Stimulated activated CD8-positive, alpha-beta memory T cell treated with anti-CD3 and anti-CD28 coated beads, Interleukin-7, amount 100 ng/mL, for 48 hours (primary cell): ENCODE measurements around the gene C17orf100.
"Not testable (repeated sequence)": the region's sequence is repeated elsewhere in the genome, so short reads cannot be mapped to it uniquely, and the experiment has no call there.

Source experiments
- DNase-seq, 2 donors: peaks; one replicate each; pipeline ENCODE4 v3.0.0-alpha.2; 2020; ENCODE audit warnings: low read depth in 1 of 2; ENCODE audit errors: extremely low read depth in 1 of 2

Gene C17orf100

DNA sequence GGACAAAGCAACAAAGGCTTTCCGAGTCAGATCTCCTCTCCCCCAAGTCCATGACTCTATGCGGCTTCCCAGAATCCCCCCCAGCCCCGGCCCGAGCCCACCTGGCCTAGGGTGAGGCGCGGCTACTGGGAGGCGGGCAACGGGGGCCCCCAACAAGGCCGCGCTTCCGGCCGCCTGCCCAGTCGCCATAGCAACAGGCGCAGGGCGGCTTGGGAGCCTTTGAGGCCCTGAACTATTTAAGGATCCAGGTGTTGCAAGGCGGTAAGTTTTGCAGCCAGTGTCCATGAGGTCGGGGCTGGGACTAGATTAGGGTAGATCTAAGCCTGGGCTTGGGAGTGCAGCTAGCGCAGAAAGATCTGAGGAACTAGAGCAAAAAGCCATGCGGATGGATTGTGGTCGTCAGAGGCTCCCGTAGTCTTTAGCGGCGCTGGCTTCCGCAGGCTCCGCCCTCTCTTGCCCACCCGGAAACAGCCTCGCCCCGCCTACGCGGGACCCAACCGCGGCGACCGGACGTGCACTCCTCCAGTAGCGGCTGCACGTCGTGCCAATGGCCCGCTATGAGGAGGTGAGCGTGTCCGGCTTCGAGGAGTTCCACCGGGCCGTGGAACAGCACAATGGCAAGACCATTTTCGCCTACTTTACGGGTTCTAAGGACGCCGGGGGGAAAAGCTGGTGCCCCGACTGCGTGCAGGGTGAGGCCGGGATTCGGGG, 10.9 kb upstream of the C17orf100 start, which contains the start of the genes KIAA0753 and TXNDC17:
TSS of gene KIAA0753 (minus strand) at position 176 of the 711 bp plus-strand sequence. CDS start 5,608 bp downstream, outside the sequence.
TSS of gene TXNDC17 (plus strand) at position 525 of the 711 bp plus-strand sequence. CDS start at position 548, 23 bp downstream.
- DNase-seq, result peak; percentile 92 to 93

DNA sequence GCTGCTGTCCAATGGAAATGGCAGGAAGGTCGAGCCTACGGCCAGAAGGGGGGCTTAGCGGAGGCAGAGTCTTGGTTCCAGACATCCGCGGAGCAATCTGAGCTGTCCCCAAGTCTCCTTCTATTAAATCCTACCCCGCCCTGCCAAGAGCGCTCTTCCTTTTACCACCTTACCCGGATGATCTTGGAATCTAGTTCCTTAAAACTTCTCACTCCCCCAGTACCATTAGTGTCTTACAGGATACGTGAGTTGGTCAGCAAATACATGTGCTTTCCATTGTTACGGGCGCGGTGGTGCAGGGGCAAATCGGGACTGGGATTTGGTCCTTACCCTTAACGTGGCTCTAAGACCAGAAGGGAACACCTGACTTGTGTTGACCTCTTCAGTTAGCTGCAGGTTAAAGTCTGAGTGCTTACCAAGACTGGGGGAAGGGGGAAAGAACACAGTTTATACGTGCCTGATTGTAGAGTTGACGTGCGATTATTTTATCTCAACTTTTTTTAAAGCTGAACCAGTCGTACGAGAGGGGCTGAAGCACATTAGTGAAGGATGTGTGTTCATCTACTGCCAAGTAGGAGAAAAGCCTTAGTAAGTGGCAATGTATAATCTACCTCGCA, 10.2 kb upstream of the C17orf100 start:
- DNase-seq, result no peak

DNA sequence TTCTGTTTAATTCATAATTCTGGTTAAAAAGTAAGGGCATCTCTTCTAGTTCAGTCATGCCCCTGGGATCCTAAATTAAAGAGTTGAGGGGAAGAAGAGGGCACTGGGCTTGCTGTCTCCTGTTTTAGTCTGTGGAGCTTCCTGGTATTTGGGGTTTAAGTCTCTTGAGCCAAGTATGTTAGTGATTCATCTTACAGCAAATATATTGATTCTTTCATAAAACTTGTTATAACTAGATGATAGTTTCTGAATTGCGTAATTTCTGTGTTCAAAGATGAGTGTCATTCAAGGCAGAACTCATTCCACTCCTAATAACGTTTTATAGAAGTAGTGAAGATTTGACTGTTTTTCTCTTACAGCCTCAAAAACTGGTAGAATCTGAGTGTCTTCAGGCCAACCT, 9.0 kb upstream of the C17orf100 start:
- no peak for DNase-seq

GRCh38 chr17:6643451-6644125, 8.0 kb upstream of the C17orf100 start:
- DNase-seq, result no peak

- DNase-seq, result no peak
These were observed 3.4 kb upstream of the C17orf100 start for GRCh38 chr17:6648181-6648580.

DNA sequence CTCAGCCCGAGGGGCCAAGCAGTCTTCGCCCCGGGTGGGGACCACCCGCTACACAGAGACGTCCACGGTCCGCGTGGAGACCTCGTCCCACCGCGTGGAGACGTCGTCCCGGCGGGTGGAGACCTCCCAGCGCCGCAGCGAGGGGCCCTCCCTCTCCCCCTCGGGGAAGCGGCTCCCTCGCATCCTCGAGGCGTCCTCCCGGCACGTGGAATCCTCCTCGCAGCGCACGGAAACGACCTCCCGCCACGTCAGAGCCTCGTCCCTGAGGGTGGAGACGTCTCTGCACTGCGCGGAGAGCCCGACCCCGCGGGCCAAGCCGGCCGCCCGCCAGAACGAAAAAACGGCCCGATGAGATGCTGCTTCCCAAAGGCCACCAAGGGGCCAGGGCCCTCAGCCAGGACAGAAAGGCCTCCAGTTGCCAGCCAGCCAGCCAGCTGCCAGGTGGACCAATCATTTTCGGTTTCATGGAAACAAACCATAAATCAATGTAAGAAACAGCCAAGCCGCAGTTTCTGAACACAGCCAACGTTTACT, 424 bp downstream of the C17orf100 start:
- no peak for DNase-seq

DNA sequence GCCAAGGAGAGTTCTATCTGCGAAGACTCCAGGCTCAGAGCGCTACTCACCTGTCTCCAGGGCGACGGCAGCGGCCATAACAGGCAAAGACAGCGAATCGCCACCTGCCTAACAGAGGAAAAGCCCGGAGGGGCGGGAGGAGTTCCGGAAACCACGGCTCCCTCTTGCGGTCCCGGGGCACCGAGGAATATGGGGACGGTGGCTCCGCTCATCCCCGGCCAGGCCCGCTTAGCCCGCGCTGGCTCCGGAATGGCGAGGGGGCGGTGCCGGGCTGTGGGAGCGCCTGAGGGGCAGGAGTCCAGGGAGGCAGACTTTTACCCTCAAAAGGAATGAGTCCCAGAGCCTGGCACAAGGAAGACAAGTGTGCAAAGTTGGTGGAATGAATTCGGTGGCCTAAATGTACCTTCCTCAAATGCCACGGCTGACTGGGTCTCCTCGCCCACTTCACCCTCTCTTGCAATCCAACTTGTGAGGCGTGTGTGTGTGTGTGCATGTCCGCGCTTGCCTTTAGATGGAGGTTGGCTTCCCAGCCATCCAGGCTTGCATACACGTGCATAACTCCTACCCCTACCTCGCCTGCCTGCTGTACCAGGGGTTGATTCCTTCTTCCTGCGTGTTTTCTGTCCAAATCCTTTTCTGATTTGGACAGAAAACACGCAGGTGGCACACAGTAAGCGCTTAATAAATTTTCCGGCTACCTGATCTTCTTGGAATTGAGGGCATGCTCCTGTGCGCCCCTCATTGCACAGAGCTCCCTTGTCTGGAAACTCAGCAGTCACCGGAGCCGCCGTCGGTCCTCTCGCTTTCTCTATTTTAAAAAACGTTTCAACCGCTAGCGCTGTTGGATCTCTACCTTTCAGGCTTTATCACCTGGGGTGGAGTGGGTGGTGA, 3.5 kb downstream of the C17orf100 start:
- no peak for DNase-seq

- DNase-seq, result not testable (repeated sequence)
These were observed 4.3 kb downstream of the C17orf100 start for GRCh38 chr17:6655732-6656361.

- DNase-seq, result not testable (repeated sequence)
These were observed 5.5 kb downstream of the C17orf100 start for GRCh38 chr17:6656797-6657632.

DNA sequence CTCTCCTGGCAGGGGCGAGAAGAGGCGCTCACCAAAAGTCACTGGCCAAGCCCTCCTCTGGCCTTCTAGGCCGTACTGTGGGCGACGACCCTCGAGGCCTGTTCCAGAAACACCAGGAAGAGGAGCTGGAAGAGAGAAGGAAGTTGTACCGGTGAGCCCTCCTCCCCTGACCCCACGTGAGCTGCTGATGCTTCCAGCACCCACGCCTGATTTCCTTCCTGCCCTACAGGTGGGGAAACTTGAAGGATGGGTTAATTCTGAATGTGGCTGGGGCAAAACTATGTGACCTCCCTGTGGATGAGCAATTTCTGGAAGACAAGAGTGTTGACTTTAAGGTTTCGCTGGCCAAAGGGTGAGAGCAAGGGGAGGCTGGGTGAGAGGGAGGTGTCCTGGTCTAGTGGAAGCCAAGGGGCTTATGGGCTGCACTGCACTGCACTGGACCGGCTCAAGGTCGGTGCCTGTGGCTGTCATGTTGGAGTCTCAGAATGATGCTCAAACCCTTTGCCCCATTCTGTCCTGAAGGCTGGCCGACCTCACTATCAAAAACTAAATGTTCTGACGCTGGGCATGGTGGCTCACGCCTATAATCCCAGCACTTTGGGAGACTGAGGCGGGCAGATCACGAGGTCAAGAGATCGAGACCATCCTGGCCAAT, 6.2 kb downstream of the C17orf100 start:
- no peak for DNase-seq

- DNase-seq, result not testable (repeated sequence)
These were observed 6.8 kb downstream of the C17orf100 start for GRCh38 chr17:6658411-6658810.

- DNase-seq, result no peak
These were observed 8.5 kb downstream of the C17orf100 start for GRCh38 chr17:6660101-6660500.

GRCh38 chr17:6660805-6661463, 9.4 kb downstream of the C17orf100 start:
- DNase-seq, result no peak

GRCh38 chr17:6661464-6661848, 9.9 kb downstream of the C17orf100 start:
- no peak for DNase-seq

DNA sequence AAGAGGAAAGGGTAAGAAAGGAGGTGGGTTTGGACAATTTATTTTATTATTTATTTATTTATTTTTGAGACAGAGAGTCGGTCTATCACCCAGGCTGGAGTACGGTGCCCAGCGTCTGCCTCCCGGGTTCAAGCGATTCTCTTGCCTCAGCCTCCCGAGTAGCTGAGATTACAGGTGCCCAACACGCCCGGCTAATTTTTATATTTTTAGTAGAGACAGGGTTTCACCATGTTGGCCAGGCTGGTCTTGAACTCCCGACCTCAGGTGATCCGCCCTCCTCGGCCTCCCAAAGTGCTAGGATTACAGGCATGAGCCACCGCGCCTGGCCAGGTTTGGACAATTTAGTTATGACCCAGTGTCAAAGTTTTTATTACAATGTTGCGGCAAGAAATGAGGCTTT, 11.6 kb downstream of the C17orf100 start:
- not testable (repeated sequence) for DNase-seq

DNA sequence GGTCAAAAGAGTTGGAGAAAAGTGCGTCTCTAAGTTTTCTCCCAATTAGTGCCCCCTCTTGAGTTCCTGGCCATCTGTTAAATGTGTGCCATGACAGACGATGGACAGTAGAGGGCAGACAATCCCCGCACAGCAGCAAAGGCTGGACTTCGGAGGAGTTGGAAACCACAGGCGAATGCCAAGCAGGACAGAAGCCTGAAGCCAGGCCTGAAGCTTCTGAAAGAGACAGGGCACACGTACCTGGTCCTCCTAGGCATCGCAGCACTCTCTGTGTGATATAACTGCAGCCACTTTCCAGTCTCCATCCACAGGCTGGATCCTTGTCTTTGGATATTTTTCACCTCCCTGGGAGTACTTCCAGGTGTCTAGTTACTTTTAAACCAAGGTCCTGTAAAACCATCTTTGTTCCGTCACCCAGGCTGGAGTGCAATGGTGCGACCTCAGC, 14.5 kb downstream of the C17orf100 start:
- DNase-seq, result peak in 1 of 2 donors; percentile 25

- DNase-seq, result no peak
These were observed 15.0 kb downstream of the C17orf100 start for GRCh38 chr17:6666557-6666956.

GRCh38 chr17:6667516-6667915, 16.0 kb downstream of the C17orf100 start:
- DNase-seq, result no peak
